Prostate gland (tissue), 2 donors: ENCODE measurements around the gene PRKCD.

Source experiments
- POLR2AphosphoS5 ChIP-seq: sonication (generic); formaldehyde crosslinking; IDR thresholded peaks from one replicate; pipeline ENCODE4 v1.6.1; 2017; ENCODE audit warnings: antibody characterized with exemption
- TF ChIP-seq, protein P1 (sequence below), 4 experiments: fragments of 200-600 bp in 2 of 4; fragments of 450-650 bp in 2 of 4; sonication (generic) in 2 of 4; IDR thresholded peaks; 1 replicate in 3 of 4; 2 replicates in 1 of 4; pipeline ENCODE4 v1.5.1; 2016 to 2019; ENCODE audit warnings: antibody characterized with exemption in 4 of 4, mild to moderate bottlenecking in 2 of 4, moderate library complexity in 2 of 4

GRCh38 chr3:53238886-53239285, 77.9 kb downstream of the PRKCD start:
- TF ChIP-seq, protein P1, sequence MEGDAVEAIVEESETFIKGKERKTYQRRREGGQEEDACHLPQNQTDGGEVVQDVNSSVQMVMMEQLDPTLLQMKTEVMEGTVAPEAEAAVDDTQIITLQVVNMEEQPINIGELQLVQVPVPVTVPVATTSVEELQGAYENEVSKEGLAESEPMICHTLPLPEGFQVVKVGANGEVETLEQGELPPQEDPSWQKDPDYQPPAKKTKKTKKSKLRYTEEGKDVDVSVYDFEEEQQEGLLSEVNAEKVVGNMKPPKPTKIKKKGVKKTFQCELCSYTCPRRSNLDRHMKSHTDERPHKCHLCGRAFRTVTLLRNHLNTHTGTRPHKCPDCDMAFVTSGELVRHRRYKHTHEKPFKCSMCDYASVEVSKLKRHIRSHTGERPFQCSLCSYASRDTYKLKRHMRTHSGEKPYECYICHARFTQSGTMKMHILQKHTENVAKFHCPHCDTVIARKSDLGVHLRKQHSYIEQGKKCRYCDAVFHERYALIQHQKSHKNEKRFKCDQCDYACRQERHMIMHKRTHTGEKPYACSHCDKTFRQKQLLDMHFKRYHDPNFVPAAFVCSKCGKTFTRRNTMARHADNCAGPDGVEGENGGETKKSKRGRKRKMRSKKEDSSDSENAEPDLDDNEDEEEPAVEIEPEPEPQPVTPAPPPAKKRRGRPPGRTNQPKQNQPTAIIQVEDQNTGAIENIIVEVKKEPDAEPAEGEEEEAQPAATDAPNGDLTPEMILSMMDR (IDR thresholded peaks at IDR 0.05): no peak
- no peak for TF ChIP-seq POLR2AphosphoS5
